CD4-positive, CD25-positive, alpha-beta regulatory T cell (primary cell): ENCODE results near the gene STK32A. TPM values are rescaled to one million over a fixed set of nuclear protein-coding genes. Genes with fewer than 3 reads are reported as not detected.

ENCODE experiments used
- ATAC-seq, 2 donors: fragments of 150-1000 bp; cut with Tn5 transposase; one replicate each; pipeline ENCODE4 v1.10.0; 2021; ENCODE audit warnings: low read depth in 2 of 2, moderate number of reproducible peaks in 2 of 2, moderate library complexity in 1 of 2
- DNase-seq, 3 donors: peaks; one replicate each; pipeline versions ENCODE4 v3.0.0 to v3.0.0-alpha.2; 2012 to 2022; ENCODE audit warnings: mixed read lengths in 1 of 3
- H3K27ac ChIP-seq: one replicate; pipeline ENCODE4 v1.7.0; 2013; ENCODE audit warnings: mild to moderate bottlenecking, low read length; ENCODE audit not compliant: insufficient read depth, poor library complexity, severe bottlenecking
- H3K27me3 ChIP-seq: one replicate; pipeline ENCODE4 v1.7.0; 2013; ENCODE audit warnings: low read length; ENCODE audit not compliant: control insufficient read depth, insufficient read depth
- H3K36me3 ChIP-seq: one replicate; pipeline ENCODE4 v1.7.0; 2013; ENCODE audit warnings: mild to moderate bottlenecking, low read length, moderate library complexity; ENCODE audit not compliant: control insufficient read depth, insufficient read depth
- H3K4me1 ChIP-seq: 2 replicates; pipeline ENCODE4 v1.7.0; 2013; ENCODE audit warnings: mild to moderate bottlenecking, low read length; ENCODE audit not compliant: insufficient read depth, control insufficient read depth, poor library complexity, severe bottlenecking
- H3K4me3 ChIP-seq: one replicate; pipeline ENCODE4 v1.7.0; 2013; ENCODE audit warnings: low read depth, mild to moderate bottlenecking, low read length, moderate library complexity
- H3K9me3 ChIP-seq, 2 experiments: 1 replicate in 1 of 2; 2 replicates in 1 of 2; pipeline ENCODE4 v1.7.0; 2013; ENCODE audit warnings: low read length in 2 of 2, mild to moderate bottlenecking in 1 of 2, moderate library complexity in 1 of 2; ENCODE audit not compliant: control insufficient read depth in 2 of 2
- H3K27ac Mint-ChIP-seq, 3 donors: one replicate each; pipeline ENCODE4 v1.8.0; 2020 to 2022; ENCODE audit warnings: mild to moderate bottlenecking in 3 of 3, mixed read lengths in 3 of 3, moderate library complexity in 2 of 3
- H3K27me3 Mint-ChIP-seq: one replicate; pipeline ENCODE4 v1.8.0; 2022; ENCODE audit warnings: mild to moderate bottlenecking, mixed read lengths
- H3K36me3 Mint-ChIP-seq: one replicate; pipeline ENCODE4 v1.8.0; 2020; ENCODE audit warnings: mixed read lengths
- H3K4me1 Mint-ChIP-seq, 4 donors: one replicate each; pipeline ENCODE4 v1.8.0; 2020 to 2022; ENCODE audit warnings: mixed read lengths in 4 of 4, mild to moderate bottlenecking in 1 of 4
- H3K4me3 Mint-ChIP-seq, 4 donors: one replicate each; pipeline ENCODE4 v1.8.0; 2020 to 2022; ENCODE audit warnings: mild to moderate bottlenecking in 4 of 4, mixed read lengths in 4 of 4, moderate library complexity in 3 of 4
- H3K9me3 Mint-ChIP-seq, 7 donors: one replicate each; pipeline ENCODE4 v1.8.0; 2020 to 2022; ENCODE audit warnings: mixed read lengths in 7 of 7, mild to moderate bottlenecking in 3 of 7, moderate library complexity in 2 of 7
- polyA plus RNA-seq, 4 donors: library from polyadenylated mRNA; unstranded; fragments of 300-500 nt; fragmentation: Illumina TruSeq; gene quantifications; one replicate each; pipeline ENCODE4 v1.2.3, GENCODE V29; 2021
- total RNA-seq: library from RNA; stranded (reverse); gene quantifications from one replicate; pipeline ENCODE4 v1.2.3, GENCODE V29; 2022

The STK32A gene
- total and polyA plus RNA-seq, 5 donors from 2014 or later = not detected

DNA sequence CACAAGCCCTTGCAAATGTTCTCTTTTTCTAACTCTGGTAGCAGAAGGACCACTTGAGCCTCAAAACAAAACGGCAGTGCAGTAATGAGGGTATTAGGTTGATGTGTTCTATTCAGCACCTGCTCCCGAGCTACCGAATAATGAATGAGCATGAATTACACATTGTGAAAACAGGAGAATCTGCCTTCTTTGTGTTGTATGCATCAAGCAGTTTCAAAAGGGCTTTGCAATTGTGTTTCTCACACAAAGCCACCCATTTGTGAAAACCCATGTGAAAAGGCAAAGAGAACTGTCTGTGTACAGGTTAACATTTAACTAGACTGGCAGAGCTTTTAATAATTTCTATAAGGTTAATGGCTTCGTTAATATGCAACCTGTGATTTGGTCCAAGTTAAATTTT is 97.8 kb downstream of the STK32A start:
- no peaks in the 10 kb centered on the region for H3K9me3 ChIP-seq
- no peaks in the 10 kb centered on the region for H3K27me3 ChIP-seq
- Mint-ChIP-seq H3K27ac (no peak overlapping the region), H3K4me3 (no peak overlapping the region), H3K27me3 (no peaks in the 10 kb centered on the region), H3K36me3 (no peaks in the 10 kb centered on the region), H3K9me3 (peaks cover 0 to 5% (median 0%) of the 10 kb centered on the region in 7 donors), H3K4me1 (no peaks in the 10 kb centered on the region)
- no peaks in the 10 kb centered on the region for H3K4me1 ChIP-seq
- DNase-seq (no peak), ATAC-seq (no peak)
- H3K36me3 ChIP-seq = no peaks in the 10 kb centered on the region
- no peak overlapping the region for H3K27ac ChIP-seq
- H3K4me3 ChIP-seq = no peak overlapping the region

- Mint-ChIP-seq H3K36me3 (no peaks in the 10 kb centered on the region), H3K4me3 (peak overlapping the region in 1 of 4 donors; percentile 43), H3K27ac (no peak overlapping the region), H3K9me3 (peaks cover 0 to 16% (median 1%) of the 10 kb centered on the region in 7 donors), H3K4me1 (no peaks in the 10 kb centered on the region), H3K27me3 (no peaks in the 10 kb centered on the region)
- Histone ChIP-seq H3K4me1 (no peaks in the 10 kb centered on the region), H3K36me3 (no peaks in the 10 kb centered on the region), H3K4me3 (no peak overlapping the region), H3K9me3 (no peaks in the 10 kb centered on the region), H3K27me3 (no peaks in the 10 kb centered on the region), H3K27ac (no peak overlapping the region)
- no peak for DNase-seq
- no peak for ATAC-seq
Observed at GRCh38 chr5:147336876-147337275, 102.0 kb downstream of the STK32A start.

GRCh38 chr5:147339313-147339712 is 104.5 kb downstream of the STK32A start:
- ATAC-seq = no peak
- H3K4me3 ChIP-seq = no peak overlapping the region
- no peak overlapping the region for H3K27ac ChIP-seq
- H3K9me3 ChIP-seq = no peaks in the 10 kb centered on the region
- no peaks in the 10 kb centered on the region for H3K27me3 ChIP-seq
- Mint-ChIP-seq H3K9me3 (peaks cover 0 to 16% (median 1%) of the 10 kb centered on the region in 7 donors), H3K4me1 (no peaks in the 10 kb centered on the region), H3K27me3 (no peaks in the 10 kb centered on the region), H3K36me3 (no peaks in the 10 kb centered on the region), H3K27ac (no peak overlapping the region), H3K4me3 (no peak overlapping the region)
- no peaks in the 10 kb centered on the region for H3K4me1 ChIP-seq
- DNase-seq = no peak
- no peaks in the 10 kb centered on the region for H3K36me3 ChIP-seq

DNA sequence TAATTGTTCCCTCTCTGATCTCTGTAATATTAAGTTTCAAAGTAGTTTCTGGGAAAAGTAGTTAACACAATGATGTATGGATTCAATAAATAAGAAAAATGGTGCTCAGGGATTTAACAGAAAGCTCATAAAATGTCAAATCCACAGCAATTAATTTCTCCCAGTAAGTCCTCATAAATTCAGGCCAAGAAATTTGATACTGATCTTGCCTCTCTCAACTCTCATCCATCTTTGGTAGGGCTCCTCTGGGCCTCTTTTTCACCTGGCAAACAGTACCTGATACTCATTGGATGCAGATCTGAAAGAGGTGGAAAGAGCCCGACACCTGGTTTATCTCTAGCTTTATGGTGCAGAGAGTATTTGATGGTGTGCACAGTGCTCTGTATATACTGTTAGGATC is 106.1 kb downstream of the STK32A start:
- Mint-ChIP-seq H3K27me3 (no peaks in the 10 kb centered on the region), H3K4me3 (no peak overlapping the region), H3K27ac (no peak overlapping the region), H3K4me1 (no peaks in the 10 kb centered on the region), H3K36me3 (no peaks in the 10 kb centered on the region), H3K9me3 (peaks cover 0 to 16% (median 1%) of the 10 kb centered on the region in 7 donors)
- Histone ChIP-seq H3K27ac (no peak overlapping the region), H3K27me3 (no peaks in the 10 kb centered on the region), H3K9me3 (no peaks in the 10 kb centered on the region), H3K4me3 (no peak overlapping the region), H3K36me3 (no peaks in the 10 kb centered on the region), H3K4me1 (no peaks in the 10 kb centered on the region)
- no peak for ATAC-seq
- no peak for DNase-seq

DNA sequence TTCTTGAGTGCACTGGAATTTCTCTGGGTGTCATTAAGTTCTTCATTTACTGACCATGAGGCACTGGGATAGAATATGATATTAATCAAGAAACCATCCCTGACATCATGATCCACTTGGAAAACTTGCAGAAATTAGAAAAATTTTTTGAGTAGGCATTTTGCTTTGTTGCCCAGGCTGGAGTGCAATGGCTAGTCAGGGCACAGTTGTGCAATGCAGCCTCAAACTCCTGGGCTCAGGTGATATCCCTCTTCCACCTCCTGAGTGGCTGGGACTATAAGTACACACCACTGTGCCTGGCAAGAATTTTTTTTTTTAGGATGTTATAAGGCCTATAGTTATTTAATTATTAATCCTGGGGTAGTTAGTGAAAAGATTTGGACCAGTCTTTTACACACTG is 106.5 kb downstream of the STK32A start:
- no peak for ATAC-seq
- no peak overlapping the region for H3K4me3 ChIP-seq

GRCh38 chr5:147344861-147345260 is 110.0 kb downstream of the STK32A start:
- H3K4me1 ChIP-seq = no peaks in the 10 kb centered on the region
- no peak overlapping the region for H3K27ac ChIP-seq
- no peaks in the 10 kb centered on the region for H3K4me1 Mint-ChIP-seq
- H3K27ac Mint-ChIP-seq = no peak overlapping the region
- ATAC-seq = no peak
- no peaks in the 10 kb centered on the region for H3K36me3 Mint-ChIP-seq
- no peak for DNase-seq
- no peaks in the 10 kb centered on the region for H3K9me3 ChIP-seq
- no peaks in the 10 kb centered on the region for H3K27me3 ChIP-seq
- no peaks in the 10 kb centered on the region for H3K36me3 ChIP-seq
- H3K4me3 Mint-ChIP-seq = no peak overlapping the region
- H3K4me3 ChIP-seq = no peak overlapping the region
- H3K27me3 Mint-ChIP-seq = no peaks in the 10 kb centered on the region
- peaks cover 0 to 3% (median 0%) of the 10 kb centered on the region in 7 donors for H3K9me3 Mint-ChIP-seq

More for the DNA sequence above, 106.5 kb downstream of the STK32A start:
- Histone ChIP-seq H3K27me3 (no peaks in the 10 kb centered on the region), H3K36me3 (no peaks in the 10 kb centered on the region), H3K4me1 (no peaks in the 10 kb centered on the region), H3K9me3 (no peaks in the 10 kb centered on the region), H3K27ac (no peak overlapping the region)
- H3K36me3 Mint-ChIP-seq = no peaks in the 10 kb centered on the region
- H3K4me1 Mint-ChIP-seq = no peaks in the 10 kb centered on the region
- no peak for DNase-seq
- no peaks in the 10 kb centered on the region for H3K27me3 Mint-ChIP-seq
- H3K4me3 Mint-ChIP-seq = no peak overlapping the region
- H3K9me3 Mint-ChIP-seq = peaks cover 0 to 16% (median 1%) of the 10 kb centered on the region in 7 donors
- H3K27ac Mint-ChIP-seq = no peak overlapping the region

DNA sequence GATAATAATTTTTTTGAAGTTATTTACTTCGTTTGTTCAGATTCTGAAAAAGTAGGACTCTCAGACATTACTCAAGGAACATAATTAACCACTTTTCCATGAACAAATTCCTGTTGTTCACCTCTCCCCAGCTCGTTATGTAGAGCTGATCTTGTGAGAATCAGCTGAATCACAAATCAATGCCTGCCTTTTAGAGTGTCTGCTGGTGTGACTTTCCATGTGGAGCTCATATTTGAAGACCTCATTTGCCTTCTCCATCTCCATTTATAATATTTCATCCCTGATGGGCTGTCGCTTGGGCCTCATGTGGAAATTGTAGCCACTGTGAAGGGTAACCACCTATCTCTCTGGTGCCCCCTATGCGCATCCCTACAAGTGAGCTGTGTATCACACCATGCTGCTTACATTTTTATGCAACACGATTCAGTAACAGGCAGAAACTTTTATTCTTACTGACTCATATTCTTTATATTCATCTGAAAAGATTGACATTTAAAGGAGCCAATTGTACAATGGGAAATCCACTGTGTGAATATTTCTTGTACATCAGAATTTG is 111.3 kb downstream of the STK32A start:
- Histone ChIP-seq H3K27me3 (no peaks in the 10 kb centered on the region), H3K4me3 (no peak overlapping the region), H3K36me3 (no peaks in the 10 kb centered on the region), H3K9me3 (no peaks in the 10 kb centered on the region), H3K4me1 (no peaks in the 10 kb centered on the region), H3K27ac (no peak overlapping the region)
- DNase-seq (no peak), ATAC-seq (no peak)
- no peaks in the 10 kb centered on the region for H3K36me3 Mint-ChIP-seq
- H3K27ac Mint-ChIP-seq = no peak overlapping the region
- H3K4me1 Mint-ChIP-seq = no peaks in the 10 kb centered on the region
- H3K27me3 Mint-ChIP-seq = no peaks in the 10 kb centered on the region
- peaks cover 0 to 5% (median 0%) of the 10 kb centered on the region in 7 donors for H3K9me3 Mint-ChIP-seq
- H3K4me3 Mint-ChIP-seq = peak overlapping the region in 1 of 4 donors; percentile 27

DNA sequence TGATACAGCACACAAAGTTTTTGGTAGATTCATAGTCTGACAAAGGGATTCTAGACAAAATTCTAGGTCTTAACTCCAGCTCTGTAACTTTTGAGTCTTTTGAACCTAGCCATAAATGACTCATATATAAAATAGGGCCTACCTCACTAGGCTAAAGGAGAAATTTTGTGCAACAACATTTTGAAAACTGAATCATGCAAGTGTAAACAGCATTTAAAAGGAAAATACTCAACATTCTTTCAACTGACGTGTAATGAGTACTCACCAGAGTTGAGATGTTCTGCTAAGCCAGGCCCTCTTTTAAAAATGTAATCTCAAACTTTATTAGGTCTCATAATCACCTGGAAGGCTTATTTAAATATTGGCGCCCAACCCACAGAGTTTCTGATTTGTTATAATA is 113.2 kb downstream of the STK32A start:
- Histone ChIP-seq H3K4me3 (no peak overlapping the region), H3K4me1 (no peaks in the 10 kb centered on the region), H3K27ac (no peak overlapping the region), H3K36me3 (no peaks in the 10 kb centered on the region), H3K9me3 (no peaks in the 10 kb centered on the region), H3K27me3 (no peaks in the 10 kb centered on the region)
- Mint-ChIP-seq H3K9me3 (peaks cover 0 to 5% (median 0%) of the 10 kb centered on the region in 7 donors), H3K27me3 (no peaks in the 10 kb centered on the region), H3K4me3 (no peak overlapping the region), H3K27ac (no peak overlapping the region), H3K36me3 (no peaks in the 10 kb centered on the region), H3K4me1 (no peaks in the 10 kb centered on the region)
- ATAC-seq = no peak
- DNase-seq = no peak
